K562 (cell line): Measurements from ENCODE around the gene ADAMTS10. TPM values are rescaled to one million over a fixed set of nuclear protein-coding genes. Genes with fewer than 3 reads are reported as not detected.
A peak's percentile ranks its signal among the peaks of the same experiment; 100 is the strongest.

Experiments used
- BRD9 ChIP-seq: fragments of 450-650 bp; IDR thresholded peaks from 2 replicates; pipeline ENCODE4 v1.6.1; 2018; ENCODE audit warnings: low read depth; ENCODE audit not compliant: partially characterized antibody
- CREM ChIP-seq: IDR thresholded peaks from 2 replicates; pipeline ENCODE4 v1.6.1; 2014; ENCODE audit warnings: antibody characterized with exemption, low read depth
- CXXC5 ChIP-seq: fragments of 250-450 bp; sonication (Bioruptor Pico); IDR thresholded peaks from 2 replicates; pipeline ENCODE4 v1.8.0; 2022; ENCODE audit warnings: inconsistent platforms, mild to moderate bottlenecking, moderate library complexity
- ELF1 ChIP-seq: fragments of 200-800 bp; sonication (Bioruptor generic); IDR thresholded peaks from 2 replicates; pipeline ENCODE4 v1.6.1; 2016; ENCODE audit warnings: missing genetic modification characterization, missing compliant biosample characterization
- HDAC2 ChIP-seq: fragments of 450-650 bp; IDR thresholded peaks from 2 replicates; pipeline ENCODE4 v1.6.1; 2016; ENCODE audit warnings: mild to moderate bottlenecking
- JUN ChIP-seq, 2 experiments: sonication (generic) in 1 of 2; formaldehyde crosslinking in 1 of 2; IDR thresholded peaks; 2 replicates each; pipeline versions ENCODE4 v1.6.1 to v1.8.0; 2012 to 2022; ENCODE audit warnings: borderline replicate concordance in 2 of 2, mild to moderate bottlenecking in 2 of 2, improper control_type of control experiment in 1 of 2, low read depth in 1 of 2, low read length in 1 of 2, missing genetic modification reagents in 1 of 2
- KLF1 ChIP-seq: fragments of 450-650 bp; IDR thresholded peaks from 2 replicates; pipeline ENCODE4 v1.6.1; 2016; ENCODE audit warnings: missing genetic modification characterization, missing compliant biosample characterization
- MEIS2 ChIP-seq: fragments of 450-650 bp; IDR thresholded peaks from 2 replicates; pipeline ENCODE4 v1.6.1; 2014; ENCODE audit warnings: mild to moderate bottlenecking; ENCODE audit not compliant: partially characterized antibody
- PCBP2 ChIP-seq: fragments of 200-400 bp; formaldehyde crosslinking; IDR thresholded peaks from 2 replicates; pipeline ENCODE4 v1.6.1; 2018; ENCODE audit warnings: low read length, low read depth, mild to moderate bottlenecking, moderate library complexity; ENCODE audit not compliant: poor library complexity, severe bottlenecking
- RBM25 ChIP-seq: fragments of 200-400 bp; formaldehyde crosslinking; IDR thresholded peaks from 2 replicates; pipeline ENCODE4 v1.6.1; 2018; ENCODE audit warnings: low read length, low read depth, moderate library complexity; ENCODE audit not compliant: severe bottlenecking
- RNF2 ChIP-seq: sonication (generic); IDR thresholded peaks from 2 replicates; pipeline ENCODE4 v1.6.1; 2016
- VEZF1 ChIP-seq: fragments of 200-800 bp; sonication (Bioruptor generic); IDR thresholded peaks from 2 replicates; pipeline ENCODE4 v1.6.1; 2017; ENCODE audit warnings: missing genetic modification characterization, missing compliant biosample characterization
- ZBTB17 ChIP-seq: fragments of 450-650 bp; formaldehyde crosslinking; IDR thresholded peaks from 2 replicates; pipeline ENCODE4 v1.4.0; 2020; ENCODE audit warnings: mild to moderate bottlenecking
- ZBTB9 ChIP-seq: fragments of 450-650 bp; formaldehyde crosslinking; IDR thresholded peaks from 2 replicates; pipeline ENCODE4 v1.4.0; 2020; ENCODE audit warnings: mild to moderate bottlenecking, moderate library complexity
- ZNF695 ChIP-seq: fragments of 450-650 bp; formaldehyde crosslinking; IDR thresholded peaks from 2 replicates; pipeline ENCODE4 v1.4.0; 2020; ENCODE audit warnings: mild to moderate bottlenecking, moderate library complexity
- polyA plus RNA-seq, 8 experiments: library from polyadenylated mRNA; depleted of rRNA in 4 of 8; stranded (reverse) in 5 of 8; unstranded in 3 of 8; fragments of >200 nt; fragmentation: Nextera tagmentation in 2 of 8; fragmentation: Illumina TruSeq in 1 of 8; extraction: Ambion mirVana in 2 of 8; extraction: Trizol in 1 of 8; gene quantifications; 2 replicates each; pipeline versions ENCODE4 v1.2.1 to v1.2.3, GENCODE V29; 2011 to 2014; ENCODE audit warnings: inconsistent platforms in 1 of 8, missing spikeins in 1 of 8
- total RNA-seq, 7 experiments: library from RNA; depleted of rRNA in 6 of 7; stranded (reverse); fragments of >200 nt in 6 of 7; fragmentation: Illumina TruSeq in 2 of 7; extraction: Trizol in 2 of 7; gene quantifications; 2 replicates each; pipeline versions ENCODE4 v1.2.1 to v1.2.3, GENCODE V29; 2011 to 2021; ENCODE audit warnings: low replicate concordance in 1 of 7
- TF ChIP-seq, protein P1 (sequence below): sonication (generic); formaldehyde crosslinking; IDR thresholded peaks from 2 replicates; pipeline ENCODE4 v1.8.1; 2023; ENCODE audit warnings: missing genetic modification reagents, mild to moderate bottlenecking, borderline replicate concordance
- TF ChIP-seq, protein P2 (sequence below): fragments of 200-400 bp; formaldehyde crosslinking; IDR thresholded peaks from 2 replicates; pipeline ENCODE4 v1.6.1; 2017; ENCODE audit warnings: mild to moderate bottlenecking, low read depth, low read length, moderate library complexity

The ADAMTS10 gene
- total and polyA plus RNA-seq, 9 of the 15 experiments (the other 6 are each of a cell fraction or from before 2014, with no cell fraction given) = 0.33 to 1.8 (median 0.57) TPM; not detected in 4

- TF ChIP-seq, protein P1, sequence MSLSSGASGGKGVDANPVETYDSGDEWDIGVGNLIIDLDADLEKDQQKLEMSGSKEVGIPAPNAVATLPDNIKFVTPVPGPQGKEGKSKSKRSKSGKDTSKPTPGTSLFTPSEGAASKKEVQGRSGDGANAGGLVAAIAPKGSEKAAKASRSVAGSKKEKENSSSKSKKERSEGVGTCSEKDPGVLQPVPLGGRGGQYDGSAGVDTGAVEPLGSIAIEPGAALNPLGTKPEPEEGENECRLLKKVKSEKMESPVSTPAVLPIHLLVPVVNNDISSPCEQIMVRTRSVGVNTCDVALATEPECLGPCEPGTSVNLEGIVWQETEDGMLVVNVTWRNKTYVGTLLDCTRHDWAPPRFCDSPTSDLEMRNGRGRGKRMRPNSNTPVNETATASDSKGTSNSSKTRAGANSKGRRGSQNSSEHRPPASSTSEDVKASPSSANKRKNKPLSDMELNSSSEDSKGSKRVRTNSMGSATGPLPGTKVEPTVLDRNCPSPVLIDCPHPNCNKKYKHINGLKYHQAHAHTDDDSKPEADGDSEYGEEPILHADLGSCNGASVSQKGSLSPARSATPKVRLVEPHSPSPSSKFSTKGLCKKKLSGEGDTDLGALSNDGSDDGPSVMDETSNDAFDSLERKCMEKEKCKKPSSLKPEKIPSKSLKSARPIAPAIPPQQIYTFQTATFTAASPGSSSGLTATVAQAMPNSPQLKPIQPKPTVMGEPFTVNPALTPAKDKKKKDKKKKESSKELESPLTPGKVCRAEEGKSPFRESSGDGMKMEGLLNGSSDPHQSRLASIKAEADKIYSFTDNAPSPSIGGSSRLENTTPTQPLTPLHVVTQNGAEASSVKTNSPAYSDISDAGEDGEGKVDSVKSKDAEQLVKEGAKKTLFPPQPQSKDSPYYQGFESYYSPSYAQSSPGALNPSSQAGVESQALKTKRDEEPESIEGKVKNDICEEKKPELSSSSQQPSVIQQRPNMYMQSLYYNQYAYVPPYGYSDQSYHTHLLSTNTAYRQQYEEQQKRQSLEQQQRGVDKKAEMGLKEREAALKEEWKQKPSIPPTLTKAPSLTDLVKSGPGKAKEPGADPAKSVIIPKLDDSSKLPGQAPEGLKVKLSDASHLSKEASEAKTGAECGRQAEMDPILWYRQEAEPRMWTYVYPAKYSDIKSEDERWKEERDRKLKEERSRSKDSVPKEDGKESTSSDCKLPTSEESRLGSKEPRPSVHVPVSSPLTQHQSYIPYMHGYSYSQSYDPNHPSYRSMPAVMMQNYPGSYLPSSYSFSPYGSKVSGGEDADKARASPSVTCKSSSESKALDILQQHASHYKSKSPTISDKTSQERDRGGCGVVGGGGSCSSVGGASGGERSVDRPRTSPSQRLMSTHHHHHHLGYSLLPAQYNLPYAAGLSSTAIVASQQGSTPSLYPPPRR (CRISPR knock-in tag) = no peak
- TF ChIP-seq RBM25 = no peak
- TF ChIP-seq MEIS2 = peak; percentile 18
- TF ChIP-seq ELF1 (tag) = peak; percentile 36; the same call in 1 of the 2 replicates
- TF ChIP-seq BRD9 = no peak
- TF ChIP-seq CREM = peak; percentile 60; the same call in 1 of the 2 replicates
- no peak for TF ChIP-seq PCBP2
- TF ChIP-seq, protein P2, sequence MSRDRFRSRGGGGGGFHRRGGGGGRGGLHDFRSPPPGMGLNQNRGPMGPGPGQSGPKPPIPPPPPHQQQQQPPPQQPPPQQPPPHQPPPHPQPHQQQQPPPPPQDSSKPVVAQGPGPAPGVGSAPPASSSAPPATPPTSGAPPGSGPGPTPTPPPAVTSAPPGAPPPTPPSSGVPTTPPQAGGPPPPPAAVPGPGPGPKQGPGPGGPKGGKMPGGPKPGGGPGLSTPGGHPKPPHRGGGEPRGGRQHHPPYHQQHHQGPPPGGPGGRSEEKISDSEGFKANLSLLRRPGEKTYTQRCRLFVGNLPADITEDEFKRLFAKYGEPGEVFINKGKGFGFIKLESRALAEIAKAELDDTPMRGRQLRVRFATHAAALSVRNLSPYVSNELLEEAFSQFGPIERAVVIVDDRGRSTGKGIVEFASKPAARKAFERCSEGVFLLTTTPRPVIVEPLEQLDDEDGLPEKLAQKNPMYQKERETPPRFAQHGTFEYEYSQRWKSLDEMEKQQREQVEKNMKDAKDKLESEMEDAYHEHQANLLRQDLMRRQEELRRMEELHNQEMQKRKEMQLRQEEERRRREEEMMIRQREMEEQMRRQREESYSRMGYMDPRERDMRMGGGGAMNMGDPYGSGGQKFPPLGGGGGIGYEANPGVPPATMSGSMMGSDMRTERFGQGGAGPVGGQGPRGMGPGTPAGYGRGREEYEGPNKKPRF = no peak
- no peak for TF ChIP-seq ZNF695
- TF ChIP-seq HDAC2 = 0 out of 2 replicates have a peak, but pooled peaks have one; percentile 44
- TF ChIP-seq JUN (IDR thresholded peaks at IDR 0.05; ENCODE audit: borderline replicate concordance, low read depth, low read length) = peak; percentile 82; the same call in 1 of the 2 replicates
- no peak for TF ChIP-seq JUN (CRISPR knock-in tag; IDR thresholded peaks at IDR 0.05; ENCODE audit: borderline replicate concordance)
- peak; percentile 46; the same call in 1 of the 2 replicates for TF ChIP-seq KLF1 (tag)
- peak; percentile 77 for TF ChIP-seq VEZF1 (CRISPR knock-in tag)
- peak; percentile 12; the same call in 1 of the 2 replicates for TF ChIP-seq CXXC5 (CRISPR knock-in tag)
- 0 out of 2 replicates have a peak, but pooled peaks have one; percentile 24 for TF ChIP-seq ZBTB17 (CRISPR knock-in tag)
- no peak for TF ChIP-seq ZBTB9 (CRISPR knock-in tag)
- TF ChIP-seq RNF2 = peak; percentile 96
Measured at GRCh38 chr19:8569066-8569771, 41.3 kb downstream of the ADAMTS10 start (continued).
